PC-3 (cell line): ENCODE data around the gene DLGAP5.

ENCODE experiments used
- CTCF ChIP-seq: fragments of 300-600 bp; sonication (generic); conservative IDR thresholded peaks from 2 replicates; pipeline ENCODE4 v1.5.1; 2017; ENCODE audit warnings: antibody characterized with exemption, low read depth, mild to moderate bottlenecking, low read length
- EZH2 ChIP-seq: fragments of 300-600 bp; sonication (generic); IDR thresholded peaks from one replicate; pipeline ENCODE4 v1.6.1; 2017; ENCODE audit warnings: antibody characterized with exemption, mild to moderate bottlenecking, low read length; ENCODE audit not compliant: unreplicated experiment
- EZH2phosphoT487 ChIP-seq: fragments of 300-600 bp; sonication (generic); IDR thresholded peaks from 2 replicates; pipeline ENCODE4 v1.6.1; 2018; ENCODE audit warnings: mild to moderate bottlenecking, antibody characterized with exemption, low read length, borderline replicate concordance

DNA sequence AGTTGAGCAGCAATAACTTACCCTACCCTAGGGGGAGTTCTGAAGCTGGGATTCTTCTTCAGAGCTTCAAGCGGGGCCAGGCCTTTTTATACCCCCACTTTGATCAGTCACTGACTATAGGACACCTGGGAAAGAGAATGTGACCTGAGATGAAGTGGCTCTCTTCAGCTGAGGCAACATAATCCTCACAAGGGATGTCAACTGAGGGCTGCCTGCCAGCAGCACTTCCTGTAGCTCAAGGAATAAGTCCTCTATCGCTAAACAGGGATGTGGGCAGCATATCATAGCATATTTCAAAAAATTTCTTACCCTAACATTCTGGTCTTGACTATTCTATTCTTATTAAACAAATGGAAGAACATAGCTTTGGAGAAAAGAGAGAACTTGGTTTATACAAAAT, 45.0 kb downstream of the DLGAP5 start:
- TF ChIP-seq CTCF (no peak), EZH2phosphoT487 (no peak), EZH2 (no peak)
